Umbilical cord (tissue), 2 donors: ENCODE data around the gene DNASE2. TPM values are rescaled to one million over a fixed set of nuclear protein-coding genes. Genes with fewer than 3 reads are reported as not detected.
"Not testable (repeated sequence)": the region's sequence is repeated elsewhere in the genome, so short reads cannot be mapped to it uniquely, and the experiment has no call there.

Source experiments
- DNase-seq: peaks from one replicate; pipeline ENCODE4 v3.0.0-alpha.2; 2015; ENCODE audit warnings: low spot score
- total RNA-seq: library from RNA; depleted of rRNA; stranded (reverse); fragments of >200 nt; gene quantifications from one replicate; pipeline ENCODE4 v1.2.3, GENCODE V29; 2014; ENCODE audit warnings: low replicate concordance; ENCODE audit not compliant: insufficient read depth

Gene DNASE2
- total RNA-seq, 1 donor from 2014 or later, result 21.7 TPM

GRCh38 chr19:12864721-12865715, 16.2 kb downstream of the DNASE2 start:
- DNase-seq, result no peak

GRCh38 chr19:12864143-12864542, 17.1 kb downstream of the DNASE2 start:
- no peak for DNase-seq

- no peak for DNase-seq
Observed at GRCh38 chr19:12859546-12859945, 21.7 kb downstream of the DNASE2 start.

GRCh38 chr19:12858041-12858928, 23.0 kb downstream of the DNASE2 start:
- DNase-seq, result no peak

- DNase-seq, result no peak
Observed at GRCh38 chr19:12856653-12857052, 24.6 kb downstream of the DNASE2 start.

GRCh38 chr19:12847159-12848139, 33.8 kb downstream of the DNASE2 start:
- peak; percentile 80 for DNase-seq

- not testable (repeated sequence) for DNase-seq
Observed at GRCh38 chr19:12846613-12847012, 34.6 kb downstream of the DNASE2 start.

- no peak for DNase-seq
Observed at GRCh38 chr19:12843999-12844732, 37.1 kb downstream of the DNASE2 start.

- DNase-seq, result no peak
Observed at GRCh38 chr19:12843328-12843727, 37.9 kb downstream of the DNASE2 start.

GRCh38 chr19:12842511-12842910, 38.7 kb downstream of the DNASE2 start:
- DNase-seq, result no peak

- DNase-seq, result no peak
Observed at GRCh38 chr19:12841094-12841493, 40.2 kb downstream of the DNASE2 start.

GRCh38 chr19:12840091-12841079, 40.9 kb downstream of the DNASE2 start:
- no peak for DNase-seq

- DNase-seq, result no peak
Observed at GRCh38 chr19:12838886-12839756, 42.1 kb downstream of the DNASE2 start.

GRCh38 chr19:12838182-12838885, 42.9 kb downstream of the DNASE2 start, which contains the start of gene MAST1:
Gene MAST1 (plus strand): TSS chr19:12838515. CDS start chr19:12838573, 58 bp downstream.
- DNase-seq, result no peak

- DNase-seq, result no peak
Observed at GRCh38 chr19:12837225-12837624, 44.0 kb downstream of the DNASE2 start.

GRCh38 chr19:12836529-12836863, 44.8 kb downstream of the DNASE2 start:
- DNase-seq, result no peak

GRCh38 chr19:12834976-12835757, 46.1 kb downstream of the DNASE2 start:
- DNase-seq, result no peak
